ENCODE results near the gene COPG2.

DNA sequence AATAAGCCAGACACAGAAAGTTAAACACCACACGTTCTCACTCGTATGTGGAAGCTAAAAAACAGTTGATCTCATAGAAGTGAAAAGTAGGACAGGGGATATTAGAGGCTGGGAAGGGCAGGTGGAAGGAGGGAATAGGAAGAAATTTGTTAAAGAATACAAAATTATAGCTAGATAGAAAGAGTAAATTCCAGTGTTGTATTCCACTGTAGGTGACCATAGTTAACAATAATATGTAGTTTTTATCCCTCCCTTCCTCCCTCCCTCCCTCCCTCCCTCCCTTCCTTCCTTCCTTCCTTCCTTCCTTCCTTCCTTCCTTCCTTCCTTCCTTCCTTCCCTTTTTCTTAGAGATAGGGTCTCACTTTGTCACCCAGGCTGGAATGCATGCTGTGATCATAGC, 196.6 kb downstream of the COPG2 start:
- TF ChIP-seq, protein P1, sequence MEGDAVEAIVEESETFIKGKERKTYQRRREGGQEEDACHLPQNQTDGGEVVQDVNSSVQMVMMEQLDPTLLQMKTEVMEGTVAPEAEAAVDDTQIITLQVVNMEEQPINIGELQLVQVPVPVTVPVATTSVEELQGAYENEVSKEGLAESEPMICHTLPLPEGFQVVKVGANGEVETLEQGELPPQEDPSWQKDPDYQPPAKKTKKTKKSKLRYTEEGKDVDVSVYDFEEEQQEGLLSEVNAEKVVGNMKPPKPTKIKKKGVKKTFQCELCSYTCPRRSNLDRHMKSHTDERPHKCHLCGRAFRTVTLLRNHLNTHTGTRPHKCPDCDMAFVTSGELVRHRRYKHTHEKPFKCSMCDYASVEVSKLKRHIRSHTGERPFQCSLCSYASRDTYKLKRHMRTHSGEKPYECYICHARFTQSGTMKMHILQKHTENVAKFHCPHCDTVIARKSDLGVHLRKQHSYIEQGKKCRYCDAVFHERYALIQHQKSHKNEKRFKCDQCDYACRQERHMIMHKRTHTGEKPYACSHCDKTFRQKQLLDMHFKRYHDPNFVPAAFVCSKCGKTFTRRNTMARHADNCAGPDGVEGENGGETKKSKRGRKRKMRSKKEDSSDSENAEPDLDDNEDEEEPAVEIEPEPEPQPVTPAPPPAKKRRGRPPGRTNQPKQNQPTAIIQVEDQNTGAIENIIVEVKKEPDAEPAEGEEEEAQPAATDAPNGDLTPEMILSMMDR (IDR thresholded peaks at IDR 0.05; ENCODE audit: poor library complexity) = no peak
- TF ChIP-seq EZH2phosphoT487 (IDR thresholded peaks at IDR 0.05; ENCODE audit: low read depth, severe bottlenecking, unreplicated experiment) = no peak
- no peak for TF ChIP-seq EZH2 (IDR thresholded peaks at IDR 0.05; ENCODE audit: borderline replicate concordance)

Measured in hepatocyte (in vitro differentiated cells).